ENCODE results near the gene EMC8.

Gene EMC8

GRCh38 chr16:85733155-85733838 lies 66.0 kb downstream of the EMC8 start:
- POLR2A ChIA-PET = no interaction called here
- CTCF ChIA-PET = no interaction called here
- no peak overlapping the region for H3K27ac ChIP-seq (ENCODE audit: extremely low read depth, low read depth, low read length)
- no peak overlapping the region for H3K4me3 ChIP-seq (ENCODE audit: low read depth, low read length)
- H3K36me3 ChIP-seq (ENCODE audit: control insufficient read depth in 2 of 2, insufficient read depth in 1 of 2, low read length in 2 of 2) = no peaks in the 10 kb centered on the region
- H3K9me3 ChIP-seq (ENCODE audit: control insufficient read depth, insufficient read depth, low read depth, low read length) = no peaks in the 10 kb centered on the region
- 0 out of 2 replicates have a peak, but pooled peaks have one; percentile 14 for TF ChIP-seq KLF1 (tag by site-specific recombination; IDR thresholded peaks at IDR 0.05)
- no peak for TF ChIP-seq ZNF654 (tag by site-specific recombination; IDR thresholded peaks at IDR 0.05; ENCODE audit: low read depth)
- TF ChIP-seq PATZ1 (tag by site-specific recombination; IDR thresholded peaks at IDR 0.05) = 0 out of 2 replicates have a peak, but pooled peaks have one; percentile 14
- peak; percentile 98 for TF ChIP-seq ZNF146 (tag by site-specific recombination; IDR thresholded peaks at IDR 0.05)
- TF ChIP-seq ZNF561 (tag by site-specific recombination; IDR thresholded peaks at IDR 0.05; ENCODE audit: borderline replicate concordance) = no peak
- H3K4me1 ChIP-seq (ENCODE audit: control insufficient read depth, insufficient read depth, low read length) = no peaks in the 10 kb centered on the region

- ChIA-PET CTCF (interaction anchor here (1.0 kb wide), 1 partner anchor 16 kb away, joined by 4 read pairs; no protein-coding TSS in a partner anchor), POLR2A (no interaction called here)
- Histone ChIP-seq H3K4me3 (ENCODE audit: low read depth, low read length) (no peak overlapping the region), H3K36me3 (ENCODE audit: control insufficient read depth in 2 of 2, insufficient read depth in 1 of 2, low read length in 2 of 2) (no peaks in the 10 kb centered on the region), H3K4me1 (ENCODE audit: control insufficient read depth, insufficient read depth, low read length) (no peaks in the 10 kb centered on the region), H3K9me3 (ENCODE audit: control insufficient read depth, insufficient read depth, low read depth, low read length) (no peaks in the 10 kb centered on the region), H3K27ac (ENCODE audit: extremely low read depth, low read depth, low read length) (no peak overlapping the region)
- TF ChIP-seq ZNF311 (tag by site-specific recombination; IDR thresholded peaks at IDR 0.05; ENCODE audit: borderline replicate concordance) = no peak
- no peak for TF ChIP-seq ZBTB49 (tag by site-specific recombination; IDR thresholded peaks at IDR 0.05; ENCODE audit: low read depth)
- TF ChIP-seq ZNF776 (tag by site-specific recombination; IDR thresholded peaks at IDR 0.05; ENCODE audit: borderline replicate concordance) = no peak
- no peak for TF ChIP-seq RBAK (tag by site-specific recombination; IDR thresholded peaks at IDR 0.05)
- TF ChIP-seq ZNF132 (tag by site-specific recombination; IDR thresholded peaks at IDR 0.05; ENCODE audit: borderline replicate concordance) = no peak
- TF ChIP-seq ZNF416 (tag by site-specific recombination; IDR thresholded peaks at IDR 0.05) = no peak
- no peak for TF ChIP-seq ZNF677 (tag by site-specific recombination; IDR thresholded peaks at IDR 0.05)
- no peak for TF ChIP-seq ZNF654 (tag by site-specific recombination; IDR thresholded peaks at IDR 0.05; ENCODE audit: low read depth)
- TF ChIP-seq ZNF704 (tag by site-specific recombination; IDR thresholded peaks at IDR 0.05) = no peak
- TF ChIP-seq ZNF830 (tag by site-specific recombination; IDR thresholded peaks at IDR 0.05; ENCODE audit: low read depth) = no peak
- no peak for TF ChIP-seq MYNN (tag by site-specific recombination; IDR thresholded peaks at IDR 0.05; ENCODE audit: borderline replicate concordance)
- no peak for TF ChIP-seq ZNF596 (tag by site-specific recombination; IDR thresholded peaks at IDR 0.05)
- TF ChIP-seq ZNF488 (tag by site-specific recombination; IDR thresholded peaks at IDR 0.05) = no peak
Measured at GRCh38 chr16:85731179-85731578, 68.2 kb downstream of the EMC8 start.

Measured in HEK293 (cell line).